ENCODE results near the gene CCDC77.
"Not testable (repeated sequence)": the region's sequence is repeated elsewhere in the genome, so short reads cannot be mapped to it uniquely, and the experiment has no call there.

GRCh38 chr12:435737-436136, 34.3 kb downstream of the CCDC77 start:
- TF ChIP-seq CTCF (IDR thresholded peaks at IDR 0.05; ENCODE audit: poor library complexity); EZH2 (IDR thresholded peaks at IDR 0.05; ENCODE audit: borderline replicate concordance); EZH2phosphoT487 (IDR thresholded peaks at IDR 0.05; ENCODE audit: low read depth, severe bottlenecking, unreplicated experiment): not testable (repeated sequence)
